MM.1S (cell line): ENCODE results near the gene CEL.

ENCODE experiments used
- DNase-seq: peaks from one replicate; pipeline ENCODE4 v3.0.0-alpha.2; 2015
- H2AFZ ChIP-seq: fragments of 300-600 bp; sonication (generic); 2 replicates; pipeline ENCODE4 v1.6.0; 2016; ENCODE audit warnings: antibody characterized with exemption, low read length
- H3F3A ChIP-seq: fragments of 300-600 bp; sonication (generic); 2 replicates; pipeline ENCODE4 v1.6.1; 2016; ENCODE audit warnings: mild to moderate bottlenecking, antibody characterized with exemption, low read length, moderate library complexity, mixed read lengths; ENCODE audit not compliant: insufficient read depth
- H3K27ac ChIP-seq: fragments of 300-600 bp; sonication (generic); 2 replicates; pipeline ENCODE4 v1.5.1; 2016; ENCODE audit warnings: mild to moderate bottlenecking, low read length
- H3K27me3 ChIP-seq: fragments of 300-600 bp; sonication (generic); replicated peaks from 2 replicates; pipeline ENCODE4 v1.6.0; 2016; ENCODE audit warnings: low read length; ENCODE audit not compliant: insufficient read depth
- H3K36me3 ChIP-seq: fragments of 300-600 bp; sonication (generic); replicated peaks from 2 replicates; pipeline ENCODE4 v1.6.1; 2016; ENCODE audit warnings: mild to moderate bottlenecking, low read length, mixed read lengths; ENCODE audit not compliant: insufficient read depth
- H3K4me1 ChIP-seq: fragments of 300-600 bp; sonication (generic); 2 replicates; pipeline ENCODE4 v1.6.1; 2016; ENCODE audit warnings: low read length, mixed read lengths
- H3K4me2 ChIP-seq: fragments of 300-600 bp; sonication (generic); 2 replicates; pipeline ENCODE4 v1.6.0; 2016; ENCODE audit warnings: low read depth, low read length
- H3K4me3 ChIP-seq: fragments of 300-600 bp; sonication (generic); 2 replicates; pipeline ENCODE4 v1.5.1; 2016; ENCODE audit warnings: low read length, mixed read lengths
- H3K79me2 ChIP-seq: fragments of 300-600 bp; sonication (generic); 2 replicates; pipeline ENCODE4 v1.6.1; 2016; ENCODE audit warnings: mixed run types, low read length, mixed read lengths
- H3K9ac ChIP-seq: fragments of 300-600 bp; sonication (generic); 2 replicates; pipeline ENCODE4 v1.6.1; 2016; ENCODE audit warnings: low read length, mixed read lengths
- H3K9me2 ChIP-seq: fragments of 300-600 bp; sonication (generic); replicated peaks from 2 replicates; pipeline ENCODE4 v1.6.1; 2016; ENCODE audit warnings: mild to moderate bottlenecking, low read length, mixed read lengths; ENCODE audit not compliant: insufficient read depth
- H3K9me3 ChIP-seq: fragments of 300-600 bp; sonication (generic); replicated peaks from 2 replicates; pipeline ENCODE4 v1.6.1; 2016; ENCODE audit warnings: mild to moderate bottlenecking, low read length, mixed read lengths; ENCODE audit not compliant: insufficient read depth
- H4K20me1 ChIP-seq: fragments of 300-600 bp; sonication (generic); 2 replicates; pipeline ENCODE4 v1.6.1; 2016; ENCODE audit warnings: mild to moderate bottlenecking, low read length, moderate library complexity, mixed read lengths; ENCODE audit not compliant: insufficient read depth
- EZH2 ChIP-seq: fragments of 300-600 bp; sonication (generic); optimal IDR thresholded peaks from 2 replicates; pipeline ENCODE3; 2017; ENCODE audit warnings: low read depth, mild to moderate bottlenecking, antibody characterized with exemption, low read length, mixed read lengths
- EZH2phosphoT487 ChIP-seq: fragments of 300-600 bp; sonication (generic); IDR thresholded peaks from 2 replicates; pipeline ENCODE4 v1.6.1; 2018; ENCODE audit warnings: antibody characterized with exemption, low read length
- TF ChIP-seq, protein P1 (sequence below): fragments of 300-600 bp; sonication (generic); IDR thresholded peaks from 2 replicates; pipeline ENCODE4 v1.5.1; 2016; ENCODE audit warnings: antibody characterized with exemption, low read length, mixed read lengths

The CEL gene

DNA sequence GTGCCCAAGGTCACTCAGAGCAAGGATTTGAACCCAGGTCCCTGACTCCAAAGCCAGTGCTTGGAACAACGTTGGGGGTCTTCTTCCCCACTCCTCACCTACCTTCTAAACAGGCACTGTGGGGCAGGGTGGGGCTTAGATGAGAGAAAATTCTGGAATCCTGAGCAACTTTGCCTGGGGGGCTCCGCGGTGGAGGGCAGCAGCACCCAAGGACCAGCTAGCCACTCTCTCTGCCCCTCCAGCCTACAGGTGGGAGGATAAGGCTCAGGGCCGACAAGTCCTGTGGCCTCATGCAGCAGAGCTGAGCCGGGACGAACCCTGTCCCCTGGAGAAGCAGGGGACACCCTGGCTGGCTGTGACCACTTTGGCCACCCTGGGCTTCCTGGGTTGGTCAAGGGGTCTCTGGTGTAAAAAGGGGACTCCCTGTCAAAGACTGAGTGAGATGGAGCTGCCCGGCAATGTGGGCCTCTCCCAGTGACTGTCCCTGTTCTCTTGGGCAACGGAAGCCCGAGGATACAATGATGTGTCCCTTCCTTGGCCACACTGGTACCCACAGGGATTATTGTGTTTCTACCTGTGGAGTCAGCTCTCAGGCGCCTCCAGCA lies 26.5 kb downstream of the CEL start:
- Histone ChIP-seq H3K9ac (no peak overlapping the region), H2AFZ (no peak overlapping the region), H4K20me1 (no peaks in the 10 kb centered on the region), H3K4me3 (no peak overlapping the region), H3K4me1 (no peaks in the 10 kb centered on the region), H3K9me2 (no peaks in the 10 kb centered on the region), H3K27ac (no peak overlapping the region), H3K27me3 (peaks cover 9% of the 10 kb centered on the region; the same call in 1 of the 2 replicates), H3K36me3 (no peaks in the 10 kb centered on the region), H3K79me2 (no peaks in the 10 kb centered on the region), H3F3A (no peaks in the 10 kb centered on the region), H3K9me3 (no peaks in the 10 kb centered on the region), H3K4me2 (no peak overlapping the region)
- TF ChIP-seq EZH2: no peak
- TF ChIP-seq, protein P1, sequence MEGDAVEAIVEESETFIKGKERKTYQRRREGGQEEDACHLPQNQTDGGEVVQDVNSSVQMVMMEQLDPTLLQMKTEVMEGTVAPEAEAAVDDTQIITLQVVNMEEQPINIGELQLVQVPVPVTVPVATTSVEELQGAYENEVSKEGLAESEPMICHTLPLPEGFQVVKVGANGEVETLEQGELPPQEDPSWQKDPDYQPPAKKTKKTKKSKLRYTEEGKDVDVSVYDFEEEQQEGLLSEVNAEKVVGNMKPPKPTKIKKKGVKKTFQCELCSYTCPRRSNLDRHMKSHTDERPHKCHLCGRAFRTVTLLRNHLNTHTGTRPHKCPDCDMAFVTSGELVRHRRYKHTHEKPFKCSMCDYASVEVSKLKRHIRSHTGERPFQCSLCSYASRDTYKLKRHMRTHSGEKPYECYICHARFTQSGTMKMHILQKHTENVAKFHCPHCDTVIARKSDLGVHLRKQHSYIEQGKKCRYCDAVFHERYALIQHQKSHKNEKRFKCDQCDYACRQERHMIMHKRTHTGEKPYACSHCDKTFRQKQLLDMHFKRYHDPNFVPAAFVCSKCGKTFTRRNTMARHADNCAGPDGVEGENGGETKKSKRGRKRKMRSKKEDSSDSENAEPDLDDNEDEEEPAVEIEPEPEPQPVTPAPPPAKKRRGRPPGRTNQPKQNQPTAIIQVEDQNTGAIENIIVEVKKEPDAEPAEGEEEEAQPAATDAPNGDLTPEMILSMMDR: no peak
- TF ChIP-seq EZH2phosphoT487: no peak
- DNase-seq: no peak

DNA sequence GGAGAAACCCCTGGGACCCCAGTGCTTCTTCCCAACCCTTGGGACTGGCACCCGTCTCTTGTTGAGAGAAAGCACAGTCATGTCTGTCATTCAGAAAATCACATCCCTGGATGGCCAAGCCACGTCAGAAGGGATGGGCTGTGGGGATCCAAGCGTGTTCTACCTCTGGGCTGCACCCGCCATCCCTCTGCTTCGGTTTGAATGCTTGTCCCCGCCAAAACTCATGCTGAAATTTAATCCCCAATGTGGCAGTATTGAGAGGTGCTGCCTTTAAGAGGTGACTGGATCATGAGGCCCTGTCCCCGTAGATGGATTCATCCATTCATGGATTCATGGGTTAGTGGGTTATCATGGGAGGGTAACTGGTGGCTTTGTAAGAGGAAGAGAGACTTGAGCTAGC lies 27.0 kb downstream of the CEL start:
- no peak overlapping the region for H3K27ac ChIP-seq
- no peak overlapping the region for H3K9ac ChIP-seq
- no peaks in the 10 kb centered on the region for H3K79me2 ChIP-seq
- no peaks in the 10 kb centered on the region for H3K9me2 ChIP-seq
- no peak for DNase-seq
- H3F3A ChIP-seq: no peaks in the 10 kb centered on the region
- TF ChIP-seq EZH2: no peak
- TF ChIP-seq, protein P1: no peak
- TF ChIP-seq EZH2phosphoT487: no peak
- H4K20me1 ChIP-seq: no peaks in the 10 kb centered on the region
- H3K4me3 ChIP-seq: no peak overlapping the region
- no peak overlapping the region for H2AFZ ChIP-seq
- H3K4me2 ChIP-seq: no peak overlapping the region
- peaks cover 9% of the 10 kb centered on the region; the same call in 1 of the 2 replicates for H3K27me3 ChIP-seq
- no peaks in the 10 kb centered on the region for H3K4me1 ChIP-seq
- H3K9me3 ChIP-seq: no peaks in the 10 kb centered on the region
- H3K36me3 ChIP-seq: no peaks in the 10 kb centered on the region

DNA sequence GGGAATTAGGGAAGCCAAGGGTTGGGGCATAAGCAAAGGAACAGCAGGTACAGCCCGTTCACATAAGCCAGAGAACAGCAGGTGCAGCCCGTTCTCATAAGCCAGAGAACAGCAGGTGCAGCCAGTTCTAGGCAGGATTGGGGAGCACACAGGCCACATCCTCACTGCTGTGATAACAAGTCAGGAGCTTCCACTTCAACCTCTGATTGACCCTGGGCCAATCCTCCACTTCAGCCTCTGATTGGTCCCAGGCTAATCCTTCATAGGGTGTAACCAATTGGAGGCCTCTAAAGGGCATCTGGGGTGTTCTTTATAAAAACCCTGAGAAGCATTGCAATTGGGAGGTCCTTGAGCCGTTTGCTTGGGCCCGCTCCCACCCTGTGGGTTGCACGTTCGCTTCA lies 27.5 kb downstream of the CEL start:
- Histone ChIP-seq H3K4me2 (no peak overlapping the region), H3K4me3 (no peak overlapping the region), H3K36me3 (no peaks in the 10 kb centered on the region), H3K27me3 (peaks cover 9% of the 10 kb centered on the region; the same call in 1 of the 2 replicates), H3K27ac (no peak overlapping the region), H3K9me3 (no peaks in the 10 kb centered on the region), H3K4me1 (no peaks in the 10 kb centered on the region), H2AFZ (no peak overlapping the region), H4K20me1 (no peaks in the 10 kb centered on the region), H3K9ac (no peak overlapping the region), H3K79me2 (no peaks in the 10 kb centered on the region), H3F3A (no peaks in the 10 kb centered on the region), H3K9me2 (no peaks in the 10 kb centered on the region)
- TF ChIP-seq, protein P1: no peak
- TF ChIP-seq EZH2phosphoT487 (no peak), EZH2 (no peak)
- DNase-seq: peak; percentile 32
